HG03442 (cell line): ENCODE measurements around the gene IL4.
"Not testable (repeated sequence)": the region's sequence is repeated elsewhere in the genome, so short reads cannot be mapped to it uniquely, and the experiment has no call there.

Experiments used
- ATAC-seq: cut with Tn5 transposase; IDR thresholded peaks from one replicate; pipeline ENCODE4 v1.9.1; 2021; ENCODE audit warnings: mild to moderate bottlenecking, moderate library complexity; ENCODE audit not compliant: unreplicated experiment

Gene IL4

GRCh38 chr5:132689513-132689912 is 15.7 kb downstream of the IL4 start:
- ATAC-seq = no peak

- ATAC-seq = no peak
These were observed 16.4 kb downstream of the IL4 start for GRCh38 chr5:132690156-132690555.

GRCh38 chr5:132691755-132692631 is 18.2 kb downstream of the IL4 start:
- ATAC-seq = not testable (repeated sequence)

- no peak for ATAC-seq
These were observed 18.8 kb downstream of the IL4 start for GRCh38 chr5:132692632-132692967.

GRCh38 chr5:132695956-132696355 is 22.2 kb downstream of the IL4 start:
- ATAC-seq = no peak

- ATAC-seq = no peak
These were observed 31.1 kb downstream of the IL4 start for GRCh38 chr5:132704875-132705274.

GRCh38 chr5:132708645-132709044 is 34.9 kb downstream of the IL4 start:
- no peak for ATAC-seq

GRCh38 chr5:132714456-132715307 is 40.9 kb downstream of the IL4 start:
- ATAC-seq = no peak

GRCh38 chr5:132718544-132719312 is 44.9 kb downstream of the IL4 start:
- ATAC-seq = no peak

GRCh38 chr5:132725745-132726144 is 52.0 kb downstream of the IL4 start:
- ATAC-seq = no peak

- ATAC-seq = no peak
These were observed 56.1 kb downstream of the IL4 start for GRCh38 chr5:132729896-132730295.
